Peyer's patch (tissue), 4 donors: Measurements from ENCODE around the gene RNF31.

ENCODE experiments used
- CTCF ChIP-seq, 6 experiments: fragments of 450-650 bp in 4 of 6; fragments of 200-600 bp in 2 of 6; sonication (generic) in 1 of 6; IDR thresholded peaks; one replicate each; pipeline ENCODE4 v1.5.1; 2017 to 2019; ENCODE audit warnings: antibody characterized with exemption in 6 of 6, mild to moderate bottlenecking in 3 of 6, moderate library complexity in 1 of 6
- POLR2A ChIP-seq, 2 donors: fragments of 450-650 bp; IDR thresholded peaks; one replicate each; pipeline ENCODE4 v1.5.1; 2017; ENCODE audit warnings: antibody characterized with exemption in 2 of 2, mild to moderate bottlenecking in 2 of 2, moderate library complexity in 2 of 2

- TF ChIP-seq CTCF (IDR thresholded peaks at IDR 0.05), result no peak
- TF ChIP-seq POLR2A (IDR thresholded peaks at IDR 0.05), result no peak
Measured at GRCh38 chr14:24117179-24117578, 30.1 kb upstream of the RNF31 start.
